GM23338 (cell line): ENCODE results near the gene MAPK8IP3. TPM values are rescaled to one million over a fixed set of nuclear protein-coding genes. Genes with fewer than 3 reads are reported as not detected.

Source experiments
- ATAC-seq: fragments of 200-7000 bp; cut with Tn5 transposase; 3 replicates; pipeline ENCODE4 v1.9.1; 2020
- DNase-seq: peaks from one replicate; pipeline ENCODE4 v3.0.0-alpha.2; 2015; ENCODE audit warnings: low spot score
- H2AFZ ChIP-seq: fragments of 200-600 bp; sonication (generic); 2 replicates; pipeline ENCODE4 v1.8.0; 2016; ENCODE audit warnings: antibody characterized with exemption, mild to moderate bottlenecking, moderate library complexity
- H3F3A ChIP-seq: fragments of 200-600 bp; sonication (generic); replicated peaks from 2 replicates; pipeline ENCODE4 v1.8.0; 2017; ENCODE audit warnings: antibody characterized with exemption, mixed run types, low read depth
- H3K27ac ChIP-seq: fragments of 200-600 bp; sonication (generic); 2 replicates; pipeline ENCODE4 v1.6.1; 2016; ENCODE audit warnings: low read depth
- H3K27me3 ChIP-seq: fragments of 200-600 bp; sonication (generic); 2 replicates; pipeline ENCODE4 v1.8.0; 2016; ENCODE audit warnings: mild to moderate bottlenecking, mixed run types, moderate library complexity; ENCODE audit not compliant: insufficient read depth
- H3K36me3 ChIP-seq: fragments of 200-600 bp; sonication (generic); 2 replicates; pipeline ENCODE4 v1.8.0; 2016; ENCODE audit warnings: mild to moderate bottlenecking; ENCODE audit not compliant: insufficient read depth
- H3K4me1 ChIP-seq: fragments of 200-600 bp; sonication (generic); 2 replicates; pipeline ENCODE4 v1.8.0; 2016; ENCODE audit warnings: mild to moderate bottlenecking, moderate library complexity; ENCODE audit not compliant: insufficient read depth
- H3K4me2 ChIP-seq: fragments of 200-600 bp; sonication (generic); 2 replicates; pipeline ENCODE4 v1.7.1; 2017; ENCODE audit warnings: mixed run types
- H3K4me3 ChIP-seq: fragments of 200-600 bp; sonication (generic); 2 replicates; pipeline ENCODE4 v1.6.1; 2016; ENCODE audit warnings: mixed run types
- H3K79me2 ChIP-seq: fragments of 200-600 bp; sonication (generic); replicated peaks from 2 replicates; pipeline ENCODE4 v1.8.0; 2017; ENCODE audit warnings: mild to moderate bottlenecking; ENCODE audit not compliant: insufficient read depth
- H3K9me2 ChIP-seq: fragments of 200-600 bp; sonication (generic); 2 replicates; pipeline ENCODE4 v1.8.0; 2017; ENCODE audit not compliant: insufficient read depth
- H4K20me1 ChIP-seq: fragments of 200-600 bp; sonication (generic); replicated peaks from 2 replicates; pipeline ENCODE4 v1.8.0; 2017; ENCODE audit warnings: mild to moderate bottlenecking; ENCODE audit not compliant: insufficient read depth
- H3K27ac Mint-ChIP-seq: 2 replicates; pipeline ENCODE4 v1.8.0; 2020; ENCODE audit warnings: inconsistent platforms, mild to moderate bottlenecking, moderate library complexity, mixed read lengths
- H3K27me3 Mint-ChIP-seq: 3 replicates; pipeline ENCODE4 v1.8.0; 2022; ENCODE audit warnings: low read depth, mild to moderate bottlenecking, moderate library complexity, mixed read lengths, inconsistent platforms; ENCODE audit not compliant: insufficient read depth, poor library complexity
- H3K36me3 Mint-ChIP-seq: 3 replicates; pipeline ENCODE4 v1.8.0; 2021; ENCODE audit warnings: low read depth, mild to moderate bottlenecking, inconsistent platforms, moderate library complexity, mixed read lengths
- H3K4me1 Mint-ChIP-seq: 3 replicates; pipeline ENCODE4 v1.8.0; 2020; ENCODE audit warnings: mild to moderate bottlenecking, inconsistent platforms, mixed read lengths
- H3K4me3 Mint-ChIP-seq: 3 replicates; pipeline ENCODE4 v1.8.0; 2021; ENCODE audit warnings: moderate library complexity, mild to moderate bottlenecking, inconsistent platforms, mixed read lengths
- H3K9me3 Mint-ChIP-seq: 3 replicates; pipeline ENCODE4 v1.8.0; 2020; ENCODE audit warnings: moderate library complexity, mild to moderate bottlenecking, inconsistent platforms, mixed read lengths
- CREB1 ChIP-seq: fragments of 250-450 bp; sonication (Bioruptor Pico); IDR thresholded peaks from 2 replicates; pipeline ENCODE4 v1.5.0; 2020; ENCODE audit warnings: low read depth, mild to moderate bottlenecking, moderate library complexity
- CTCF ChIP-seq, 2 experiments: fragments of 200-600 bp in 1 of 2; sonication (generic) in 1 of 2; conservative IDR thresholded peaks; 2 replicates each; pipeline versions ENCODE4 v1.5.1 to v1.6.1; 2016 to 2017; ENCODE audit warnings: antibody characterized with exemption in 2 of 2, low read depth in 2 of 2, mild to moderate bottlenecking in 2 of 2, moderate library complexity in 1 of 2
- ETS1 ChIP-seq: IDR thresholded peaks from 2 replicates; pipeline ENCODE4 v1.6.1; 2016; ENCODE audit warnings: antibody characterized with exemption
- EZH2 ChIP-seq: fragments of 200-600 bp; sonication (generic); IDR thresholded peaks from one replicate; pipeline ENCODE4 v1.8.0; 2017; ENCODE audit warnings: antibody characterized with exemption, mild to moderate bottlenecking, low read depth; ENCODE audit not compliant: unreplicated experiment
- EZH2phosphoT487 ChIP-seq: fragments of 200-600 bp; sonication (generic); IDR thresholded peaks from one replicate; pipeline ENCODE4 v1.8.1; 2018; ENCODE audit warnings: antibody characterized with exemption; ENCODE audit not compliant: unreplicated experiment
- JUNB ChIP-seq: IDR thresholded peaks from one replicate; pipeline ENCODE4 v1.6.1; 2016; ENCODE audit warnings: antibody characterized with exemption; ENCODE audit not compliant: unreplicated experiment
- NANOG ChIP-seq: IDR thresholded peaks from 2 replicates; pipeline ENCODE4 v1.6.1; 2016; ENCODE audit warnings: antibody characterized with exemption, borderline replicate concordance
- POLR2AphosphoS5 ChIP-seq: IDR thresholded peaks from 2 replicates; pipeline ENCODE4 v1.6.1; 2016; ENCODE audit warnings: antibody characterized with exemption, low read depth
- REST ChIP-seq: IDR thresholded peaks from one replicate; pipeline ENCODE4 v1.6.1; 2018; ENCODE audit warnings: antibody characterized with exemption; ENCODE audit not compliant: unreplicated experiment
- STAT1 ChIP-seq: IDR thresholded peaks from one replicate; pipeline ENCODE4 v1.6.1; 2016; ENCODE audit warnings: antibody characterized with exemption; ENCODE audit not compliant: unreplicated experiment
- ZNF114 ChIP-seq: fragments of 250-450 bp; sonication (Bioruptor Pico); IDR thresholded peaks from 2 replicates; pipeline ENCODE4 v1.5.0; 2020; ENCODE audit warnings: mild to moderate bottlenecking, moderate library complexity
- ZNF331 ChIP-seq: fragments of 250-450 bp; sonication (Bioruptor Pico); IDR thresholded peaks from 2 replicates; pipeline ENCODE4 v1.5.0; 2020; ENCODE audit warnings: low read depth, mild to moderate bottlenecking, moderate library complexity
- ZNF462 ChIP-seq: fragments of 250-450 bp; sonication (Bioruptor Pico); IDR thresholded peaks from 2 replicates; pipeline ENCODE4 v1.5.0; 2020; ENCODE audit warnings: mild to moderate bottlenecking, moderate library complexity
- polyA plus RNA-seq: library from polyadenylated mRNA; unstranded; fragments of >200 nt; fragmentation: Nextera tagmentation; extraction: Ambion mirVana; gene quantifications from 2 replicates; pipeline ENCODE4 v1.2.1, GENCODE V29; 2016
- total RNA-seq: library from RNA; depleted of rRNA; stranded (reverse); fragments of >200 nt; shearing (Covaris generic); gene quantifications from 2 replicates; pipeline ENCODE4 v1.2.3, GENCODE V29; 2014

Gene MAPK8IP3
- total and polyA plus RNA-seq, 2 experiments from 2014 or later, result 11.3 to 58.4 TPM

- no peaks in the 10 kb centered on the region for H3K4me1 Mint-ChIP-seq
- no peak overlapping the region for H2AFZ ChIP-seq
- H3K4me2 ChIP-seq, result no peak overlapping the region
- no peaks in the 10 kb centered on the region; the same call in 1 of the 2 replicates for H3F3A ChIP-seq
- H3K27me3 ChIP-seq, result no peaks in the 10 kb centered on the region
- no peak overlapping the region for H3K4me3 Mint-ChIP-seq
- no peaks in the 10 kb centered on the region for H3K9me2 ChIP-seq
- H3K4me3 ChIP-seq, result no peak overlapping the region
- ATAC-seq (no peak), DNase-seq (no peak)
- no peaks in the 10 kb centered on the region for H3K4me1 ChIP-seq
- H3K79me2 ChIP-seq, result no peaks in the 10 kb centered on the region; the same call in 1 of the 2 replicates
- H3K27ac ChIP-seq, result no peak overlapping the region
- no peaks in the 10 kb centered on the region for H3K9me3 Mint-ChIP-seq
- H3K36me3 Mint-ChIP-seq, result peaks cover 6% of the 10 kb centered on the region; the same call in 2 of the 3 replicates
- H3K27me3 Mint-ChIP-seq, result peaks cover 4% of the 10 kb centered on the region
- no peak for TF ChIP-seq REST
- no peak for TF ChIP-seq CREB1 (CRISPR knock-in tag)
- no peak for TF ChIP-seq ETS1
- no peak for TF ChIP-seq EZH2
- no peak for TF ChIP-seq JUNB
- no peak for TF ChIP-seq CTCF (conservative IDR thresholded peaks at IDR 0.05; ENCODE audit: low read depth in 2 of 2)
- no peak for TF ChIP-seq STAT1
- no peak for TF ChIP-seq ZNF462 (CRISPR knock-in tag)
- no peak for TF ChIP-seq ZNF331 (CRISPR knock-in tag)
- TF ChIP-seq NANOG, result no peak
- no peak for TF ChIP-seq ZNF114
- TF ChIP-seq POLR2AphosphoS5, result no peak
- no peak for TF ChIP-seq EZH2phosphoT487
- no peaks in the 10 kb centered on the region; the same call in 1 of the 2 replicates for H4K20me1 ChIP-seq
- no peaks in the 10 kb centered on the region for H3K36me3 ChIP-seq
- no peak overlapping the region for H3K27ac Mint-ChIP-seq
These were observed 110.6 kb downstream of the MAPK8IP3 start for GRCh38 chr16:1816396-1817275.
